ENCODE measurements around the gene EID1.

Gene EID1

DNA sequence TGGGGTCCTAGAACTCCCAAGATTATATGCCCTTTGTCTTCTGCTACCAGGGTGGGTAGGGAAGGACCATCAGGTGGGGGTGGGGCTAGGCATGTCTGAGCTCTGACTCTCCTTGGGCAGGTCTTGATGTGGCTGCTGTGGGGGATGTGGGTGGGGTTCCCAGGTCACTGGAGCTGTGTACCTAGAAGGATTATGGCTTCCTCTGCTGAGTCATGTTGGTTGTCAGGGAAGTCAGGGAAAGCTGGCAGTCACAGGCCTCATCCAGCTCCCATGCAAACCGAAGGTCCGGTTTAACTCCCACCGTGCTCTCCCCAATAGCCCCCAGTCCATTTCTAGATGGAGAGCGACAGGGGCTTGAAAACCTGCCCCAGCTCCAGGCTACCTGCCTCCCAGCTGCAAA, 35.2 kb downstream of the EID1 start:
- DNase-seq = no peak

DNA sequence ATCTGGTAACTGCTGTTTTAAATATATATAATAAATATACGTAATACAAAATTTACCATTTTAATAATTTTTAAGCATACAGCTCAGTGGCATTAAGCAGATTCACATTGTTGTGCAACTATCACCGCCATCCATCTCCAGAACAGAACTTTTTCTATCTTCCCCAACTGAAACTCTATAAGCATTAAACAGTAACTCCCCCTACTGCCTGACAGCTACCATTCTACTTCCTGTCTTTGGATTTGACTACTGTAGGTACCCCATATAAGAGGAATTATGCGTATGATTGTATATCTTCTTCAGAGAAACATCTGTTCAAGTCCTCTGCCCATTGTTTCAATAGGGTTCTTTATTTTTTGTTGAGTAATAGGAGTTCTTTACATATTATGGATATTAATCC, 36.8 kb downstream of the EID1 start:
- no peak for DNase-seq

DNA sequence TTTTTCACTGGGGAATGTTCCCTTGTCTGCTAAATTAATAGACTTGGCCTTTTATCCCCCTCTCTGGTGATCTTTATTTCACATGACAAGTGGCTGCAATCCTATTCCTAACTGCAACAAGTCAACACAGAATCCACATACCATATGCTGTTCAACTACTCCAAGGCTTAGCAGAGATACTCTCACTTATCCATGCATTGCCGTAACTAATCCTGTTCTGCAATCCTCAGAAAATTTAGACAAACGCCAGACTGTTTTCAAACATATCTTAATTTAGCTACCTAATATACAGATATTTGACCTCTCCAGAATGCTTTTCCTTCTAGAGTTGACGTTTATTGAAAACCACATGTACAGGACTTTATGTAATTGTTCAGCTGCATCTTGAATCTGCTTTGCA, 37.9 kb downstream of the EID1 start:
- DNase-seq = no peak

DNA sequence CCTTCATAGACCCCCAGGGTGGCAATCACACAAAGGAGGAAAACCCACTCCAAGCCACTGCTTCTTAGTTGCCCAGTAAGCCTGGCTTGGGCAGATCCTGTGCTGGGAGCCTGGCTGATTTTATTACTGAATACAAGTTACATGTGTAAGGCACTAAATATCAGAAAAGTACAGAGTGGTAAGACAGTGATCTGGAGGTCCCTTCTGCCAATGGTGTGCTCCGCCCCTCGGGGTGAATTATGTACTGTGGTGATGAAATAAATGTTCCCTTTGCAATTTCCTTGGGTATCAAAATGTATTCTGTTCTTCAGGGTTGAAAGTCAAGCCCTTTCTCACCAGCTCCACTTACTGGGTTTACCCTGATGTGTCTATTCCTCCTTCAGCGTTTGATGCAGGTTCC, 38.8 kb downstream of the EID1 start:
- no peak for DNase-seq

DNA sequence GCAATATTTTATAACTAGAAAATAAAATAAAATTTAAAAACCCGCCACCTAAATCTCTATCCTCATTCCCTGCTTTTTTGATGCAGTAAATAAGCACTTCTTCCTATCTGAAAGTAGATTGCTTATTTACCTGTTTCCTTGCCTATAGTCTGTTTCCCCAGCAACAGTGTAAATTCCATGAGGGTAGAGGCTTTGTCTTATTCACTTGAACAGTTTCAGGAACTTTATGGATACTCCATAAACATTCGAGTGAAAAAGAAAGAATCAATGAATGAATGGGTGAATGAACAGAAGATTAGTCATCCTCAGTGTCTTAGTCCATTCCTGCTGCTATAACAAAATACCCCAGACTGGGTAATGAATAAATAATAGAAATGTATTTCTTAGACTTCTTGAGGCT, 44.1 kb downstream of the EID1 start:
- no peak for DNase-seq

DNA sequence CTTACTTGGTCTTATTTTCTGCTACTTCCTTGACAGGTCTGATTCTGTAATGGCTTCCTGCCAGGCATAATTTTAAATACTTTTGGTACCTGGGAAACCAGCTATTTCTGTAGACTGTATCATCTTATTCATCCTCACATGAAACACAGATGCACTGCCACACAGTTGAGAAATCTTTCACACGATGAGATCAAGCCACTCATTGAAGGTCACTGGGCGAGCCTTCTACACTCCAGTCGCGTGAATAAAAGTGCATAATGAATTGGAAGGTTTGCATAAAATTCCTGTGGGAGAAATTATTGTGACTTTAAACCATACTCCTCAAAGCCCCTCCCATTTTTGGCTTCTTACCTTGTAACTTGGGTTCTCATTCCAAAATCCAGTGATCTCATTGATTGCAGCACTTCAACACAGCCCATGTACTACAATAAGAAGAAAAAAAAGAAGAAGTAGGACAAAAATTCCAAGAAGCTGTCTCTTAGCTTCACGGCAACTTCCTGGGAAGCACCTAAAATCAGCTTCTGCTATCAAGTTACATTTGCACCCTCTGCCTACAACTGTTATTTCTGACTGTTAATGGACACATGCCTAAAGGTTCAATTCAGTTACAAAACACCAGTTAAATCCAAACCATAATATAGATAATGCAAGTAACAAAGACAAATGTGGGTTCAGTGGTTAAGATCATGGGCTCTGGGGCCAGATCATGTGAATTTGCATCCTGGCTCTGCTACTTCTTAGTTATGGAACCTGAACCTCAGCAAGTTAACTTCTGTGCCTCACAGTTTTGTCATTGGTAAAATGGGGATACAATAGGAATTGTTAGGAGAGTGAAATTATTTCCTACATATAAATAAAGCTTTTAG, 46.8 kb downstream of the EID1 start:
- DNase-seq = no peak

DNA sequence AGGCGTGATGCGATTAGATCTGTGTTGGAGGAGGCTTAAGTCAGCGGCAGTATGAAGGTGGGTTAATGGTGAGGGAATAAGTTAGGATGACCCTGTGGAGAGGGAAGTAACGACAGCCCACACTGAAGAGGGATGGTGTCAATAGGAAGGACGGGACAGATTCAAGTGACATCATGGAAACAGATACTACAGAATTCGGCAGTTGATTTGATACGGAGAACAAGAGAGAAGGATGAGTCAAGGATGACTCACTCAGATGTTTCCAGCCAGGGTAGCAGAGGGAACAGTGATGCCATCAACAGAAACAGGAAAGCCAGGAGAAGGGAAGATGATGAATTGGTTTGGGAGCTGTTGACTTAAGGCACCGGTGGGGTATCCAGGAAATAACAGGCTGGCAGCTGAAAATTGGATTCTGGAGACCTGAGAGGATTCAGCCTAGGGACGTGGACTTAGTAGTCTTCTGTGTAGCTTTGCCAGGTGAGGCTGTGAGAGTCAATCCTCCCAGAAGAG, 47.8 kb downstream of the EID1 start:
- DNase-seq = peak; percentile 95

DNA sequence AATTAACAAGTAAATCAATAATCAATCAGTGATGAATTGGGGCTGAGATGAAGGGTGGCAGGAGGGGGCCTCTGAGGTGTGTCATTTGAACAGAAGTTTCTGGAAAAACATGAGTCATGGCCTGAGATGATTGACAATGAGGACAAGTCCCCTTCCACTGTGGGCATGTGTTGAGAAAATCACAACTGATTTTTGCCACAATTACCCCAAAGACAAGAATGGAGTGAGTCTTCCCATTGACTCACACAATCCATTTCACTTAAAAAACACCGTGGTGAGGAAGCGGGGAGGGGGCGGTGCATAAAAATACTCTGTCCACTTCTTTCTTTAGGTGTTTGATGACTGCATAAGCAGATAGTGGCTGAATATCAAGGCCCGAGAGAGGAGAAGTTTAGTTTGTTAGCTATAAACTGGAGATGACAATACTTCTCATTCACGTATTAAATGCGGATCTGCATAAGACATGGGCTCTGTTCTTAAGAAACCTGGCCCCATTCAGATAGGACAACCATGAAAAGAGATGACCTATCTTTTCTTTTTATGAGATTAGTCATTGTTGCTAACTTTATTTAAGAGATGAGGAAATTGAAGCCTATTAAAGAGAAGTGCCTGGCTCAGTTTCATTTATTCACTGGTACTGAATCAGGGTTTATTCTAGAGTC, 51.1 kb downstream of the EID1 start:
- peak; percentile 67 for DNase-seq

DNA sequence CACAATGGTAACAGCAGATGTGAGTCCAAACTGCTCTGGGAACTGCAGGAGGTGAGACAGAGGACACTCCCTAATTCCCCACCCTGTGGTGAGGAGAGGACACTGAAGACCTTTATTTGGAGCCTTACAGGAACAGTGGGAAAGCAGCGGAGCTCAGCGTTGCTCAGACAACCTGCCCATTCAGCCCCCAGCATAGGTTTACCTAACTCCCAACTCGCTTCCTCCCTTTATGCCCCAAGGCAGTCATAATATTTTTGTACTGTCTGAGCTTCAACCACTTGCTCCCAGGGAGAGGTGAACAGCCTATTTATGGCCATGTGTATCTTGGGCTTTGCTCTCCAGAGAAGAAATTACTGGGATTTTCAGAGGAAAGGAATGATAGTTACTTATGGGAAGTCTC, 51.7 kb downstream of the EID1 start:
- DNase-seq = peak; percentile 50

Measured in fibroblast of skin of right biceps (primary cell).